HEK293 (cell line): ENCODE results near the gene GCH1.

Experiments
- CTCF ChIA-PET: fragments of 350-600 bp; formaldehyde crosslinking; extraction: SDS; loops from one replicate; lab custom pipeline; 2021; ENCODE audit warnings: antibody characterized with exemption; lab: Yijun Ruan, JAX
- POLR2A ChIA-PET: fragments of 300-600 bp; formaldehyde crosslinking; extraction: SDS; loops from one replicate; lab custom pipeline; 2020; ENCODE audit warnings: antibody characterized with exemption, inconsistent platforms; lab: Yijun Ruan, JAX
- H3K27ac ChIP-seq: fragments of 200-500 bp; sonication (Bioruptor generic); 2 replicates; pipeline ENCODE4 v1.5.1; 2014; ENCODE audit warnings: low read depth, low read length, control low read depth, inconsistent platforms; ENCODE audit errors: extremely low read depth
- H3K36me3 ChIP-seq, 2 experiments: fragments of 200-500 bp in 1 of 2; sonication (Bioruptor generic) in 1 of 2; 1 replicate in 1 of 2; 2 replicates in 1 of 2; pipeline ENCODE4 v1.5.1; 2014 to 2017; ENCODE audit warnings: inconsistent platforms in 2 of 2, low read length in 2 of 2; ENCODE audit not compliant: control insufficient read depth in 2 of 2, insufficient read depth in 1 of 2
- H3K4me1 ChIP-seq: fragments of 200-500 bp; sonication (Bioruptor generic); 2 replicates; pipeline ENCODE4 v1.5.1; 2014; ENCODE audit warnings: mild to moderate bottlenecking, low read length, inconsistent platforms; ENCODE audit not compliant: control insufficient read depth, insufficient read depth
- H3K4me3 ChIP-seq: 2 replicates; pipeline ENCODE4 v1.5.1; 2011; ENCODE audit warnings: low read depth, mild to moderate bottlenecking, control low read depth, low read length, moderate library complexity
- H3K9me3 ChIP-seq: fragments of 200-500 bp; sonication (Bioruptor generic); 2 replicates; pipeline ENCODE4 v1.5.1; 2014; ENCODE audit warnings: low read depth, low read length, inconsistent platforms; ENCODE audit not compliant: control insufficient read depth, insufficient read depth
- BCL11A ChIP-seq: fragments of 450-650 bp; formaldehyde crosslinking; IDR thresholded peaks from 2 replicates; pipeline ENCODE4 v1.5.1; 2016; ENCODE audit warnings: low read depth, missing biosample characterization, missing genetic modification characterization
- GLIS1 ChIP-seq: fragments of 450-650 bp; formaldehyde crosslinking; IDR thresholded peaks from 2 replicates; pipeline ENCODE4 v1.5.1; 2016; ENCODE audit warnings: missing biosample characterization, missing genetic modification characterization
- KLF8 ChIP-seq: fragments of 450-650 bp; formaldehyde crosslinking; IDR thresholded peaks from 2 replicates; pipeline ENCODE4 v1.5.1; 2016; ENCODE audit warnings: missing biosample characterization, missing genetic modification characterization
- PRDM10 ChIP-seq: fragments of 450-650 bp; formaldehyde crosslinking; IDR thresholded peaks from 2 replicates; pipeline ENCODE4 v1.5.1; 2016; ENCODE audit warnings: missing biosample characterization, missing genetic modification characterization
- REPIN1 ChIP-seq: fragments of 450-650 bp; formaldehyde crosslinking; IDR thresholded peaks from 2 replicates; pipeline ENCODE4 v1.5.1; 2017; ENCODE audit warnings: missing biosample characterization, missing genetic modification characterization, low read depth
- TSHZ1 ChIP-seq: fragments of 450-650 bp; formaldehyde crosslinking; IDR thresholded peaks from 2 replicates; pipeline ENCODE4 v1.5.1; 2016; ENCODE audit warnings: missing biosample characterization, missing genetic modification characterization, borderline replicate concordance
- ZIC2 ChIP-seq: fragments of 450-650 bp; formaldehyde crosslinking; IDR thresholded peaks from 2 replicates; pipeline ENCODE4 v1.5.1; 2016; ENCODE audit warnings: missing biosample characterization, missing genetic modification characterization
- ZNF140 ChIP-seq: fragments of 450-650 bp; formaldehyde crosslinking; IDR thresholded peaks from 2 replicates; pipeline ENCODE4 v1.5.1; 2016; ENCODE audit warnings: missing biosample characterization, missing genetic modification characterization
- ZNF239 ChIP-seq: fragments of 450-650 bp; formaldehyde crosslinking; IDR thresholded peaks from 2 replicates; pipeline ENCODE4 v1.5.1; 2016; ENCODE audit warnings: missing biosample characterization, missing genetic modification characterization
- ZNF280D ChIP-seq: fragments of 450-650 bp; formaldehyde crosslinking; IDR thresholded peaks from 2 replicates; pipeline ENCODE4 v1.5.1; 2016; ENCODE audit warnings: missing biosample characterization, missing genetic modification characterization
- ZNF324 ChIP-seq: fragments of 450-650 bp; formaldehyde crosslinking; IDR thresholded peaks from 2 replicates; pipeline ENCODE4 v1.5.1; 2016; ENCODE audit warnings: missing biosample characterization, missing genetic modification characterization
- ZNF398 ChIP-seq: fragments of 450-650 bp; formaldehyde crosslinking; IDR thresholded peaks from 2 replicates; pipeline ENCODE4 v1.5.1; 2017; ENCODE audit warnings: missing biosample characterization, missing genetic modification characterization
- ZNF488 ChIP-seq: fragments of 450-650 bp; formaldehyde crosslinking; IDR thresholded peaks from 2 replicates; pipeline ENCODE4 v1.5.1; 2016; ENCODE audit warnings: missing biosample characterization, missing genetic modification characterization
- ZNF510 ChIP-seq: fragments of 450-650 bp; formaldehyde crosslinking; IDR thresholded peaks from 2 replicates; pipeline ENCODE4 v1.5.1; 2018; ENCODE audit warnings: mild to moderate bottlenecking, missing genetic modification characterization, missing biosample characterization; ENCODE audit not compliant: insufficient replicate concordance
- ZNF521 ChIP-seq: fragments of 450-650 bp; formaldehyde crosslinking; IDR thresholded peaks from 2 replicates; pipeline ENCODE4 v1.5.1; 2017; ENCODE audit warnings: missing biosample characterization, mild to moderate bottlenecking, missing genetic modification characterization
- ZNF555 ChIP-seq: fragments of 450-650 bp; formaldehyde crosslinking; conservative IDR thresholded peaks from 2 replicates; pipeline ENCODE4 v1.5.1; 2017; ENCODE audit warnings: missing biosample characterization, mild to moderate bottlenecking, missing genetic modification characterization, inconsistent platforms
- ZNF654 ChIP-seq: fragments of 450-650 bp; formaldehyde crosslinking; IDR thresholded peaks from 2 replicates; pipeline ENCODE4 v1.5.1; 2016; ENCODE audit warnings: low read depth, missing biosample characterization, missing genetic modification characterization
- ZNF776 ChIP-seq: fragments of 450-650 bp; formaldehyde crosslinking; IDR thresholded peaks from 2 replicates; pipeline ENCODE4 v1.5.0; 2017; ENCODE audit warnings: missing biosample characterization, missing genetic modification characterization, borderline replicate concordance
- ZSCAN4 ChIP-seq: fragments of 450-650 bp; formaldehyde crosslinking; IDR thresholded peaks from 2 replicates; pipeline ENCODE4 v1.5.1; 2017; ENCODE audit warnings: missing biosample characterization, missing genetic modification characterization

GCH1 gene

GRCh38 chr14:54852215-54852614 lies 50.4 kb downstream of the GCH1 start (continued):
- TF ChIP-seq ZNF140 (no peak), KLF8 (tag by site-specific recombination) (no peak), REPIN1 (tag by site-specific recombination) (no peak), ZNF398 (tag by site-specific recombination) (no peak), ZNF776 (no peak), PRDM10 (tag by site-specific recombination) (no peak)

GRCh38 chr14:54848910-54849309 lies 53.7 kb downstream of the GCH1 start:
- H3K4me1 ChIP-seq: no peaks in the 10 kb centered on the region; the same call in 1 of the 2 replicates
- H3K27ac ChIP-seq: no peak overlapping the region
- no peaks in the 10 kb centered on the region for H3K9me3 ChIP-seq
- H3K4me3 ChIP-seq: no peak overlapping the region
- peaks cover 0 to 2% of the 10 kb centered on the region in 2 experiments; a peak in 2 of 3 replicates for H3K36me3 ChIP-seq
- ChIA-PET POLR2A (no interaction called here), CTCF (interaction anchor here (0.6 kb wide), 2 partner anchors 407 to 835 kb away, joined by 4 to 6 read pairs; no protein-coding TSS in a partner anchor)
- no peak for TF ChIP-seq ZSCAN4 (tag by site-specific recombination)
- peak; percentile 27; the same call in 1 of the 2 replicates for TF ChIP-seq GLIS1 (tag by site-specific recombination)
- no peak for TF ChIP-seq ZNF776
- TF ChIP-seq ZNF488 (tag by site-specific recombination): no peak
- no peak for TF ChIP-seq ZNF521 (tag by site-specific recombination)
- no peak for TF ChIP-seq ZNF324 (tag by site-specific recombination)

- Histone ChIP-seq H3K27ac (no peak overlapping the region), H3K36me3 (peaks cover 0 to 8% of the 10 kb centered on the region in 2 experiments; a peak in 2 of 3 replicates), H3K9me3 (no peaks in the 10 kb centered on the region), H3K4me3 (no peak overlapping the region), H3K4me1 (no peaks in the 10 kb centered on the region)
- CTCF ChIA-PET: interaction anchor here (0.7 to 1.5 kb wide), 2 partner anchors 15 to 453 kb away, joined by 3 to 4 read pairs; no protein-coding TSS in a partner anchor
- POLR2A ChIA-PET: no interaction called here
- TF ChIP-seq ZNF280D (no peak), ZNF510 (tag by site-specific recombination) (no peak), BCL11A (tag by site-specific recombination) (no peak), ZIC2 (tag by site-specific recombination) (no peak), ZNF555 (no peak), ZNF654 (tag by site-specific recombination) (no peak), TSHZ1 (tag by site-specific recombination) (no peak), ZNF239 (tag by site-specific recombination) (no peak)
These were observed 57.0 kb downstream of the GCH1 start for GRCh38 chr14:54845641-54846040.
